Stimulated activated CD4-positive, alpha-beta T cell treated with anti-CD3 and anti-CD28 coated beads, Interleukin-12 subunit alpha, Interleukin-12 subunit beta, amount 100 ng/mL, for 24 hours (primary cell): ENCODE results near the gene DPEP2.
"Not testable (repeated sequence)": the region's sequence is repeated elsewhere in the genome, so short reads cannot be mapped to it uniquely, and the experiment has no call there.

Experiments
- DNase-seq, 2 experiments: peaks; one replicate each; pipeline ENCODE4 v3.0.0-alpha.2; 2020; ENCODE audit warnings: low read depth in 2 of 2

The DPEP2 gene

DNA sequence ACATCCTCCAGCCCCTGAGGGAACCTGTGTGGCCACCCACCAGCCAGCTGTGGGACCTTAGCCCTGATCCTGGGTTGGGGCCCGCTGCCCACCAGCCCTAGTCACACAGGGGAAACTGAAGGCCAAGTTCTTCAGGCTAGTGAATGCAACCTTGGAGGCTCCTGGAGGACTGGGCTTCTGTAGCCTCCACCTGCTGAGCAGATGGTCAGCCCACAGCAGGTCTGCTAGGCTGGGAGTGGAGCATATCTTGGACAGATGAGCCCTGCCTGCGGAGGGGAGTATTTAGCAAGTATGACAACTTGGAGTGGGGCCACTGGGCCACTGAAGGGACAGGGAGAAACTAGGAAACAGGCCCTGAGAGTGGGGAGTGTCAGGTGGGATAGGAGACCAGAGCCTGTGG is 23.1 kb downstream of the DPEP2 start:
- DNase-seq = no peak

DNA sequence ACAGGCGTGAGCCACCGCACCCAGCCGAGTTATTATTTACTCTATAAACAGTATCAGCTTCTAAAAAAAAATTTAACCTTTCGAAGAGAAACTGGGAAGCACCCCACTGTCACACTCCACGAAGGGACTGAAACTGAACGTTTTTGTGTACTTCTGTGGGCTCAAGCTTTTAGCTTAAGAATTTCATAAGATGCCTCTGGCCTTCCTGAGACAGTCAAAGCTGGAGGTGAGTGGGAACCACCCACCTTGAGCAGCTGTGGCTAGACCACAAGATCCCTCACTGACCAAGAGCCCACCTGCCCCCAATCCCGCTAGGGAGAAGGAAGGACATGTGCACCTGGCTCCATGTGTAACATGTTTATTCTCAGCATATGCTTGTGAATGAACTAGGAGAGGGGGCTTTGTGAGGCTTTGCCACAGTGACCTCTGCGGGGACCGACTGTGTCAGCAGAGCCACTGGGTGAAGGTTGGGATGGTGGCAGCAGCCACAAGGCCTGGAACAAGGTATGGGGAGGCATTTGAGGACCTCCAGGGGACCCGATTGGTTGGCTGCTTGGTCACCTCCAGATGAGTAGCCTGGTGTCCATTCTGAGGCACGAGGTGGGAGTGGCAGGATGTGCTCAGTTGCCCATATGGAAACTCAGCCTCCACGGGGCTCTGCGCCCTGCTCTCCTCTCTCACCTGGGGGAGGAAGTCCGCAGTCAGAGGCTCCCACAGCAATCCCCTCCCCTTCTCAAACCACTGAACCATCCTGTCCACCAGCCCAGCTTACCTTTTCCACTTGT is 23.8 kb downstream of the DPEP2 start:
- DNase-seq = no peak

DNA sequence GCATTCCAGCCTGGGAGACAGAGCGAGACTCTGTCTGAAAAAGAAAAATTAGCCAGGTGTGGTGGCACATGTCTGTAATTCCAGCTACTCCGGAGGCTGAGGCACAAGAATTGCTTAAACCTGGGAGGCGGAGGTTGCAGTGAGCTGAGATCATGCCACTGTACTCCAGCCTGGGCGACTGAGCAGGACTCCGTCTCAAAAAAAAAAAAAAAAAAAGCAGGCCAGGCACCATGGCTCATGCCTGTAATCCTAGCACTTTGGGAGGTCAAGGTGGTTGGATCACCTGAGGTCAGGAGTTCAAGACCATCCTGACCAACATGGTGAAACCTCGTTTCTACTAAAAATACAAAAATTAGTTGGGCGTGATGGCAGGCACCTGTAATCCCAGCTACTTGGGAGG is 27.0 kb downstream of the DPEP2 start:
- DNase-seq = not testable (repeated sequence)

GRCh38 chr16:67971111-67971510 is 28.2 kb downstream of the DPEP2 start:
- DNase-seq = no peak

- DNase-seq = no peak
These were observed 29.8 kb downstream of the DPEP2 start for GRCh38 chr16:67969254-67970039.

DNA sequence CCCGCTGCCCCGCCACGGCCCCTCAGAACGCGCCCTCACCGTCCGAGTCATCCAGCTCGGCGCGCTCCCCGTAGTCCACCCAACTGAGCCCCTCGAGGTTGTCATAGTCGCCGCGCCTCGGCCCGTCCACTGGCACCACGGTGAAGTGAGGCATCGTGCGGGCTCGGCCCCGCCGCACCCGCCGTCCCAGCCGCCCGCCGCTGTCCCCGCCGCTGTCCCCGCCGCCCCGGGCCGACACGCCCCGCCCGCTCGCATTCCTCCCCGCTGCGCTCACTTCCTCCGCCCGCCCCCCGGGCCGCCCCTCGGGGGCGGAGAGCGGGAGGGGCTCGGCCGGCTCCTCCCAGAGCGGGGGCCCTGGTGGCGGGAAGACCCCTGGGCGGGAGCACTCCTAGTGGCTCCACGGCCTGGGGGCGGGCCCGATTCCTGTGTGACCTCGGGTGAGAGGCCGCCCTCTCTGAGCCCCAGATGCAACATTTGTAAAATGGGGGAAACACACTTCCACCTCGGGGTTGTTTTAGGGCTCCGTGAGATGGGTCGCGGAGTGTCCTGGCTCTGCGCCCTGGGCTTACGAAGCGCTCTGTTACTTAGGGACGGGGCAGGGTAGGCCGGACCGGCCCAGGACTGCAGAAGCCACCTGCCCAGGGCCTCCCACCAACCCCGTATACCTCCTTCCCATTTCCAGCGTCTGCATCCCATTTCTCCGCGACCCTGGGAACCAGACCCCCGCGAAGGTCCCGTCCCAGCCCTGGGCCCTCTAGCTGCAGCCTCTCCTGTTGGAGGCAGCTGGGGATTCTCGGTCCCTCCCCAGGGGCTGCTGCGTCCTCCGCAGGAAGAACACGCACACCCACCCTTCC is 30.7 kb downstream of the DPEP2 start, which contains the start of gene SLC12A4:
Gene SLC12A4, minus strand, starts transcription at position 238 of the 854 bp plus-strand sequence. Its CDS starts 84 bp downstream, at position 154.
- peak; percentile 71 to 85 for DNase-seq

DNA sequence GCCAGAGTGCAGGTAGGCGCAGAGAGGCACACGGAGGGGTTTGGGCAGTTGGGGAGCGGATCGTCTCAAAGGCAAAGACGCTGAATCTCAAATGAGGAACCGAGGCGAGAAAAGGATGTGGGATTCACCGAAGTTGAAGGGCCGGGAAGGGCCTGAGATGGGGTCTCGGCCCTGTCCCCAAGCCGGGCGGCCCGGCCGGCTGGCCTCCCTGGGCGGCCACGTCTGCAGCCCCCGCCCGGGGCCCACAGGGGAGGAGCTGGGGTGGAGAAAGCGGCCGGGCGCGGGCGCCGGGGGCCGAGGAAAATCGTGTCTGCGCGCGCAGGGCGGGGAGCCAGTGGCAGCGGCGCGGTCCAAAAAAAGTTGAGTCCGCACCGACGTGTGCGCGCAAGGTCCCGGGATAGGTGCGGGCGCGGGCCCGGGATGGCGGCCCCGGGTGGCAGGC is 31.3 kb downstream of the DPEP2 start:
- DNase-seq = peak in 1 of 2 experiments; percentile 39

DNA sequence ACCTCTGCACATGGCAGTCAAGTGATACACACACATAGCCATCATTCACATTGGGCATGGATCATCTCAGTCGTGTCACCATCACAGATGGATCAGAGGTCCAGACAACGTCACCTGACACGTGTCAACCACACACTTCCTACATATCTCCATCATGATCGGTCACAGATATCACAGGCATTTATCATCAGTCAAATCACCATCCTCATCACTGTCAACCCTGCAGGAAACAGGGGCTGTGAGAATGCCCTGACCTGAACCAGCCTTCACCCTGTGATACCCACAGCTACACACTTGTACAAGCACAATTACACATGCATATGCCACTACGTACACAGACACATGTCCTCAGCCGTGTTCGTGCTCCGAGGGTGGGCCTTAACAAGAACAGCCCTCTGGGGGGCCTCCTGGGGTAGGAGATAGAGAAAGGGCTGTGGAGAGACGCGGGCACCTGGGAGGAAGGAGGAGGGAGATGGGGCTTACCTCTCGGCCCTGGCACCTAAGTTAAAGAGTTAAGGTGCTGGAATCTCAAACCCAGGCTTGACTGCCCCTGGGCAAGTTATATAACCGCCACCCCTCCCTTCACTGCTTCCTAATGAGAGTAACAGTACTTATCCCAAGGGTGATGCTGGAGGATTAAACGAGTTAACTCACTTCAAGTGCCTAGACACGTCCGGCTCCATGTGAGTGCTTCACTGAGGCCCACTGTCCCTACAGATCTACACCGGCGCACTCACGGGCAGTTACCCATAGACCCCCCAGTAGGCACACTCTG is 31.9 kb downstream of the DPEP2 start:
- no peak for DNase-seq

DNA sequence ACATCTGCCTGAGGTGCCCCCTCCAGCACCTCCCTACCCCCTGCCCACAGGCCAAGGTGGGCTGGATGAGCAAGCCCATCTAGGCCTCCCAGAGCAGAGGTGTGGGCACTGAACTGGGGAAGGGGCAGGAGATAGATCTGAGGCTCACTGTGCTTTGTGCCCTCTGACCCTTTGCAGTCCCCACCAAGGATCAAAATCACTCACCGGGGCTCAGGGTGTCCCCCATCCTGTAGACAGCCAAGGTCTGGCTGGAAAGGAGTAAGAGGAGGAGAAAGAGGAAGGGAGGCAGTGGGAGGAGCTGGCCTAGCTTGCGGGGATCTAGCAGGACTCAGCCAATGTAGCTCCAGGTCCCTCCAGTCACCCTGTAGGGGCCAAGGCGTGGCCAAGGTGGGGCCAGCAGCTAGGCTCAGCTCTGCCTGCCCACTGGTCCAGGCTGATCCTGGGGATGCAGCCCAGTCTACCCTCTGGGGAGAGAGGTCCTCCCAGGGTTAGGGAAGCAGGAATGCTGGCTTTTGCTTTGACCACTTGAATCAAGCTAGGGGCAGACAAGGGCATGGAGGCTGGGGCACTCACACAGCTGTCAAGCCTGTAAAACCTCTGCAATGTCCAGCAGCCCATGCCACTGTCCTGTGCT is 32.6 kb downstream of the DPEP2 start:
- DNase-seq = no peak

DNA sequence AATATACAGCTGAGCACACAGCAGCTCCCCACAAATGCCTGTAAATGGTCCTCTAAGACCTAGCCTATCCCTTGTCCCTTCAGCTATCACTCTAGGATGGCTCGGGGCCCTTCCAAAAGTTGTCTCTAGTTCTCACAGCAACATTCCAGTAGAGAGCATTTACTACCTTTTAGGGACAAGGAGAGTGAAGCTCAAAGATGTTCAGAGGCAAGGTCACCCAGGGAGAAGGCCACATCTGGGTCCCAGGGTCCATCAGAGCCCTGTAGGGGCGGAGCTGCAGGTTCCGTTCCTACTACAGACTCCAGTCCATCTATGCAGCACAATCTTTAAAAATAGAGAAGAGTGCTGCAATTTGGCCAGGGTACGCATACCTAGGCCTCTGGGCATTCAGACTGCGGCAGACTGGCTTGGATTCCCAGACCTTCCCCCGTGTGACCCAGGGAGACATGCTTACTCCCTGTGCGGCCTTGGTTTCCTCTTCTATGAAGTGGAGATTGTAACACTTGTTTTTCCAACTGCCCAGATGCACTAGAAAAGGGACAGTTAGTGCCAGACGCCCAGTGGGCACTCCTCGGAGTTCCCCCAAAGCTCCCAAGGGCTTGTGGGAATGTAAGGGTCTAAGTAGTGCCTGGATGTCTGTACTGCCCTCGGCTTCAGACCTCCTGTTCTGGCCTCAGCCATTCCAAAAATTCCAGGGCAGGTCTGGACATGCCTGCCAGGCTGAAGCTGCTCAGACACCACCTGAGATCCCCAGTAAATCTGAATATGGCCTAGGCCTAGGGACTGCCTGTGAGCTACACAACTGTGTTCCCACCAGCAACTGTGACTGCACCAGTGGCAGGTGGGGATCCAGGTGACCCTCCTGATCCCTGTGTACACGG is 33.4 kb downstream of the DPEP2 start:
- DNase-seq = no peak

DNA sequence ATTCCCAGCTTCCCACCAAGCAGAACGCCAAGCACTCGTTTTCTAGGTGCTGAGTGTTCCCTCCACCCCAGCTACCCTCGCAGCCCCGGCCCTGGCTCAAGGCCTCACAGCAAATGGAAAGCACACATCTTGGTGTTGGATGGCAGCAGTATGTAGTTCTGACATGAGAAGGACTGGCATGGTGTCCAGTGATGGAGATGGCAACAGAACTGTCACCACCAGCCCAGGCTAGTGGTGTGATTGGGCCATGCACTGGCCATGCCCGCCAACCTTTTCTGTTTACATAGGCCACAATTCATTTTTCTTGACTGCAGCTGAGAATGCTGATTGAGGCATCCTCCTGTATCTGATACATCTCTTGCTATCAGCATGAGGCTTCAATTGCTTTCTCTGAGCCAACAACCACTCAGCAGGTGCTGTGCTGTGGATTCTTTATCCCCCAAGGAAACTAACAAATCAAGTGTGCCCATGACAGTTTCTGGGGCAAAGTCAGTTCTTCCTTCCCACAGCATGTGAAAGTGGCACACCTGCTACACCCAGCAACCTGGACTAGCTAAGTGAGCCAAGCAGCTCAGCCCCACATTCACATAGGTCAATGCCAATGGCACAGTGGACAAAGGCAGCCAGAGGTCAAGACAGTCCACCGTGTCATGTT is 34.7 kb downstream of the DPEP2 start:
- DNase-seq = no peak

- DNase-seq = no peak
These were observed 35.5 kb downstream of the DPEP2 start for GRCh38 chr16:67963662-67964321.

DNA sequence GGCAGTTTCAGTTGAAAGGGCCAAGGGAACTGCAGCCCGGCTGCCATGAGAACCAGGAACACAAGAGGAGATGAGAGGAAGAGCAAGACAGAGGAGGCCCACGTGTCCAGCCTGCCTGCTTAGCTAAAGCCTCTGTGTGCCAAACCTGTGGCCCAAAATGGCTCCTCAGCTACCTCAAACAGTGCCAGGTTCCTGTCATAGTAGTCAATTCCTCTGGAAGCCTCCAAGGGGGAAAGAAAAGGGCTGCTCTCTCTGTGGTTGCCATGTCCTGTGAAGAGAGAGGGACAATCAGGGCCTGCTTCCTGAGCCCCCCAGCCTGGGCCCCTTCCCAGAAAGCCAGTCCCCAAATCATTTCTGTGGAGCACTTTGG is 36.0 kb downstream of the DPEP2 start:
- no peak for DNase-seq

- no peak for DNase-seq
These were observed 37.1 kb downstream of the DPEP2 start for GRCh38 chr16:67962135-67962534.

- no peak for DNase-seq
These were observed 37.7 kb downstream of the DPEP2 start for GRCh38 chr16:67961551-67961957.

- no peak for DNase-seq
These were observed 39.6 kb downstream of the DPEP2 start for GRCh38 chr16:67959536-67960329.

DNA sequence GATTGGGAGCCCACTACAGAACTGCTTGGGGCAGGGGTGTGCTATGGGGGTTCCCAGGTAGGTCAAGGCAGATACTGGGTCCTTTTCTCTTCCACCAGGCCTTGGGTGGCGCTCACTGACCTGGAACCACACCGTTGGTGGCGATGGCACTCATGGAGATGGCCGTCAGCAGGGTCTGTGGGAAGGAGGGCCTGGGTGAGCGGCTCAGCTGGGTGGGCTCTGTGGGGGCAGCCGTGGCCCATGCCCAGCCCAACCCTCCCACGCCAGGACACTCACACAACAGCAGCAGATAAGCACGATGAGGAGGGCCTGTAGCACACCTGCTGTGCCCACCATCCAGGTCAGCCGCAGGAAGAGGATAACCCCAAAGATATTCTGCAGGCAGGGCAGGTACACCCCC is 41.7 kb downstream of the DPEP2 start:
- DNase-seq = no peak
